ENCODE results near the gene VWA5A. TPM values are rescaled to one million over a fixed set of nuclear protein-coding genes. Genes with fewer than 3 reads are reported as not detected.

Gene VWA5A
- polyA plus RNA-seq, 2 of the 4 experiments (the other 2 are of a cell fraction), result 0.18 to 1.5 TPM

DNA sequence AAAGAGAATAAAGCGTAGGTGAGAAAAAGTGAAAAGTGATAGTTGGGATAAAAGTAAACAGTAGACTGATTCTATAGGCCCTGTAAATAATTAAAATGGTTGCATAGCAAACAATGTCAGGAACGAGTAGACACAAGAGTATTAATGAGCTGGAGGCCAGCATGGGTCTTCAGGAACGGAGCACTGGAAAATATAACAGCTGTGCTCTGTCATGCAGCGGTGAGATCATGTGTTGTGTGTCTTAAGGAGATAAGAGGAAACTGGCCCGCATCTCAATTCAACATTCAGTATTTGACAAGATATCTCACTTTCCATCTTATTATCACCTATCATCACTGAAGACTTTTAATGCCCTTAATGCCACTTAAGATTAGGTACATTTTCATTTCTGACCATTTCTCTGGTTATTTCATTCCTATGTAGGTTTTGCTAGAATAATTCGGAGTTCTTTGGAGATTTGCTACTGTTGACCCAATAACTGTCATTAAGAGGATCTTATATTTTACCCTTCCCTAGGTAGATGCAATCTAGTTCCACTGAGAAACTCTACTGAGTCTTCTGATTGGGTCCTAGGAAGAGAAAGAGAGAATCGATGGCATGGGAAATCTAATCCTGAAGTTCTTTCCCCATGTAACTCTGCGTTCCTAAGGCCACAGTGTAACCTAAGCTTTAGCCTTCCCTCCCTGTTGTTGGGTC is 35.5 kb upstream of the VWA5A start:
- WGBS (ENCODE audit: missing lambda C conversion rate), result 59% methylated on average over 8 of the region's 8 CpGs
- Histone ChIP-seq H3K27ac (no peak overlapping the region), H3K4me2 (no peak overlapping the region), H3K4me3 (no peak overlapping the region), H3K9me3 (no peaks in the 10 kb centered on the region), H3K4me1 (no peaks in the 10 kb centered on the region)
- ChIA-PET POLR2A (no interaction called here), CTCF (interaction anchor here (1.7 kb wide), 1 partner anchor 8 kb away, joined by 4 read pairs; no protein-coding TSS in a partner anchor)
- ATAC-seq (no peak), FAIRE-seq (no peak), DNase-seq (ENCODE audit: low read depth in 1 of 2, low spot score in 1 of 2) (no peak)
- TF ChIP-seq NFE2L2 (conservative IDR thresholded peaks at IDR 0.05; ENCODE audit: low read length), result no peak
- TF ChIP-seq RAD21 (conservative IDR thresholded peaks at IDR 0.05 in 1 of 2, IDR thresholded peaks at IDR 0.05 in 1 of 2), result no peak
- TF ChIP-seq POLR2AphosphoS2 (conservative IDR thresholded peaks at IDR 0.05; ENCODE audit: low read length), result no peak
- TF ChIP-seq, protein P1, sequence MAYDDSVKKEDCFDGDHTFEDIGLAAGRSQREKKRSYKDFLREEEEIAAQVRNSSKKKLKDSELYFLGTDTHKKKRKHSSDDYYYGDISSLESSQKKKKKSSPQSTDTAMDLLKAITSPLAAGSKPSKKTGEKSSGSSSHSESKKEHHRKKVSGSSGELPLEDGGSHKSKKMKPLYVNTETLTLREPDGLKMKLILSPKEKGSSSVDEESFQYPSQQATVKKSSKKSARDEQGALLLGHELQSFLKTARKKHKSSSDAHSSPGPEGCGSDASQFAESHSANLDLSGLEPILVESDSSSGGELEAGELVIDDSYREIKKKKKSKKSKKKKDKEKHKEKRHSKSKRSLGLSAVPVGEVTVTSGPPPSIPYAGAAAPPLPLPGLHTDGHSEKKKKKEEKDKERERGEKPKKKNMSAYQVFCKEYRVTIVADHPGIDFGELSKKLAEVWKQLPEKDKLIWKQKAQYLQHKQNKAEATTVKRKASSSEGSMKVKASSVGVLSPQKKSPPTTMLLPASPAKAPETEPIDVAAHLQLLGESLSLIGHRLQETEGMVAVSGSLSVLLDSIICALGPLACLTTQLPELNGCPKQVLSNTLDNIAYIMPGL (CRISPR knock-in tag; IDR thresholded peaks at IDR 0.05; ENCODE audit: borderline replicate concordance), result no peak
- TF ChIP-seq, protein P2, sequence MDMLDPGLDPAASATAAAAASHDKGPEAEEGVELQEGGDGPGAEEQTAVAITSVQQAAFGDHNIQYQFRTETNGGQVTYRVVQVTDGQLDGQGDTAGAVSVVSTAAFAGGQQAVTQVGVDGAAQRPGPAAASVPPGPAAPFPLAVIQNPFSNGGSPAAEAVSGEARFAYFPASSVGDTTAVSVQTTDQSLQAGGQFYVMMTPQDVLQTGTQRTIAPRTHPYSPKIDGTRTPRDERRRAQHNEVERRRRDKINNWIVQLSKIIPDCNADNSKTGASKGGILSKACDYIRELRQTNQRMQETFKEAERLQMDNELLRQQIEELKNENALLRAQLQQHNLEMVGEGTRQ (IDR thresholded peaks at IDR 0.05), result no peak
- TF ChIP-seq, protein P3, sequence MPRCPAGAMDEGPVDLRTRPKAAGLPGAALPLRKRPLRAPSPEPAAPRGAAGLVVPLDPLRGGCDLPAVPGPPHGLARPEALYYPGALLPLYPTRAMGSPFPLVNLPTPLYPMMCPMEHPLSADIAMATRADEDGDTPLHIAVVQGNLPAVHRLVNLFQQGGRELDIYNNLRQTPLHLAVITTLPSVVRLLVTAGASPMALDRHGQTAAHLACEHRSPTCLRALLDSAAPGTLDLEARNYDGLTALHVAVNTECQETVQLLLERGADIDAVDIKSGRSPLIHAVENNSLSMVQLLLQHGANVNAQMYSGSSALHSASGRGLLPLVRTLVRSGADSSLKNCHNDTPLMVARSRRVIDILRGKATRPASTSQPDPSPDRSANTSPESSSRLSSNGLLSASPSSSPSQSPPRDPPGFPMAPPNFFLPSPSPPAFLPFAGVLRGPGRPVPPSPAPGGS (IDR thresholded peaks at IDR 0.05), result no peak
- TF ChIP-seq BHLHE40 (IDR thresholded peaks at IDR 0.05; ENCODE audit: low read depth, low read length), result no peak
- TF ChIP-seq CBX8 (IDR thresholded peaks at IDR 0.05), result no peak
- TF ChIP-seq, protein P4, sequence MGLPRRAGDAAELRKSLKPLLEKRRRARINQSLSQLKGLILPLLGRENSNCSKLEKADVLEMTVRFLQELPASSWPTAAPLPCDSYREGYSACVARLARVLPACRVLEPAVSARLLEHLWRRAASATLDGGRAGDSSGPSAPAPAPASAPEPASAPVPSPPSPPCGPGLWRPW (IDR thresholded peaks at IDR 0.05), result no peak
- TF ChIP-seq HOXA7 (CRISPR knock-in tag; IDR thresholded peaks at IDR 0.05), result no peak
- TF ChIP-seq, protein P5, sequence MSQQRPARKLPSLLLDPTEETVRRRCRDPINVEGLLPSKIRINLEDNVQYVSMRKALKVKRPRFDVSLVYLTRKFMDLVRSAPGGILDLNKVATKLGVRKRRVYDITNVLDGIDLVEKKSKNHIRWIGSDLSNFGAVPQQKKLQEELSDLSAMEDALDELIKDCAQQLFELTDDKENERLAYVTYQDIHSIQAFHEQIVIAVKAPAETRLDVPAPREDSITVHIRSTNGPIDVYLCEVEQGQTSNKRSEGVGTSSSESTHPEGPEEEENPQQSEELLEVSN (IDR thresholded peaks at IDR 0.05; ENCODE audit: borderline replicate concordance, low read depth), result no peak
- TF ChIP-seq JUNB (IDR thresholded peaks at IDR 0.05), result no peak
- TF ChIP-seq, protein P6, sequence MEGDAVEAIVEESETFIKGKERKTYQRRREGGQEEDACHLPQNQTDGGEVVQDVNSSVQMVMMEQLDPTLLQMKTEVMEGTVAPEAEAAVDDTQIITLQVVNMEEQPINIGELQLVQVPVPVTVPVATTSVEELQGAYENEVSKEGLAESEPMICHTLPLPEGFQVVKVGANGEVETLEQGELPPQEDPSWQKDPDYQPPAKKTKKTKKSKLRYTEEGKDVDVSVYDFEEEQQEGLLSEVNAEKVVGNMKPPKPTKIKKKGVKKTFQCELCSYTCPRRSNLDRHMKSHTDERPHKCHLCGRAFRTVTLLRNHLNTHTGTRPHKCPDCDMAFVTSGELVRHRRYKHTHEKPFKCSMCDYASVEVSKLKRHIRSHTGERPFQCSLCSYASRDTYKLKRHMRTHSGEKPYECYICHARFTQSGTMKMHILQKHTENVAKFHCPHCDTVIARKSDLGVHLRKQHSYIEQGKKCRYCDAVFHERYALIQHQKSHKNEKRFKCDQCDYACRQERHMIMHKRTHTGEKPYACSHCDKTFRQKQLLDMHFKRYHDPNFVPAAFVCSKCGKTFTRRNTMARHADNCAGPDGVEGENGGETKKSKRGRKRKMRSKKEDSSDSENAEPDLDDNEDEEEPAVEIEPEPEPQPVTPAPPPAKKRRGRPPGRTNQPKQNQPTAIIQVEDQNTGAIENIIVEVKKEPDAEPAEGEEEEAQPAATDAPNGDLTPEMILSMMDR (IDR thresholded peaks at IDR 0.05), result no peak
- TF ChIP-seq KDM1A (IDR thresholded peaks at IDR 0.05; ENCODE audit: low read depth), result no peak
- no peak for TF ChIP-seq ZC3H11A (IDR thresholded peaks at IDR 0.05)

DNA sequence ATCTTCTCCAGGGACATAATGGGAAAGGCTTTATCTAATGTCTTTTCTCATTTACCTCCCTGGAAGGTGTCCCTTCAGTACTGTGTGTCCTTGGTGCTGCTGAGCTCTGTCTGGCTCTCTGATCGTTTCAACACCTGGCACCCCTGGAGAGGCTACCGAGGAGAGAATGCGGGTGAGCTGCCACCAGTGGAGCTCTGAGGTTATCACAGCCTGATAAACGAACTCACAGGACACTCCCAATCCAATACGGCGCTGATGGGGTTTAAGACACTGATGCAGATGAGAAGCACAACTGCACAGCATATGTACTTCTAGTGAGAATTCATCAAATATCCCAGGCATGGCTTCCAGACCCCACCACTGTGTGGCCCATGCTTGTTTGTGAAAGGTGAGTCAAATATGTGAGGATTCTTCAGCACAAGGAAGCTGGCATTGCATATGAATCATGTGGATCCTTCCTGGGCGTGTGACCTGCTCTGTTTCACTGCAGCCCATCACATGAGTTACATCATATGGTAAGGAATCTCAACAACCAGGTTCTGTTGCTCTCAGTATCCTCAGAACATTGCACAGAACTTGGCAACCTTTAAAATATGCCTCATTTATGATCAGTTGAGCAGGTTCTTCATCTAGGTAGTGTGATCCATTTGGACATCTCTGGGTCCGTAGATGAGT is 34.8 kb upstream of the VWA5A start:
- Histone ChIP-seq H3K4me1 (no peaks in the 10 kb centered on the region), H3K4me3 (no peak overlapping the region), H3K4me2 (no peak overlapping the region), H3K27ac (no peak overlapping the region), H3K9me3 (no peaks in the 10 kb centered on the region)
- POLR2A ChIA-PET, result no interaction called here
- DNase-seq (ENCODE audit: low read depth in 1 of 2, low spot score in 1 of 2) (peak in 1 of 2 experiments; percentile 7), FAIRE-seq (no peak), ATAC-seq (no peak)
- CTCF ChIA-PET, result interaction anchor here (1.7 kb wide), 1 partner anchor 9 kb away, joined by 4 read pairs; no protein-coding TSS in a partner anchor
- TF ChIP-seq ZC3H11A (IDR thresholded peaks at IDR 0.05) (no peak), KDM1A (IDR thresholded peaks at IDR 0.05; ENCODE audit: low read depth) (no peak), HOXB5 (CRISPR knock-in tag; IDR thresholded peaks at IDR 0.05) (no peak), TFCP2L1 (CRISPR knock-in tag; IDR thresholded peaks at IDR 0.05) (no peak), POLR2A (IDR thresholded peaks at IDR 0.05; ENCODE audit: low read length) (no peak), RNF2 (IDR thresholded peaks at IDR 0.05; ENCODE audit: borderline replicate concordance, low read depth) (no peak), EHF (CRISPR knock-in tag; IDR thresholded peaks at IDR 0.05) (no peak), FOXS1 (CRISPR knock-in tag; IDR thresholded peaks at IDR 0.05) (no peak)
- WGBS (ENCODE audit: missing lambda C conversion rate), result 31% methylated on average over 5 of the region's 8 CpGs

All from A549 (cell line).